ENCODE data around the gene SEC23B.

The SEC23B gene

GRCh38 chr20:18585134-18585533, 77.4 kb downstream of the SEC23B start:
- no peak for DNase-seq (ENCODE audit: low read depth in 1 of 2, low spot score in 1 of 2)

GRCh38 chr20:18587665-18588573, 80.2 kb downstream of the SEC23B start, which contains the start of gene DTD1:
Gene DTD1 (plus strand): TSS chr20:18588054. CDS start chr20:18588073, 19 bp downstream.
- peak; percentile 62 to 74 for DNase-seq (ENCODE audit: low read depth in 1 of 2, low spot score in 1 of 2)

DNA sequence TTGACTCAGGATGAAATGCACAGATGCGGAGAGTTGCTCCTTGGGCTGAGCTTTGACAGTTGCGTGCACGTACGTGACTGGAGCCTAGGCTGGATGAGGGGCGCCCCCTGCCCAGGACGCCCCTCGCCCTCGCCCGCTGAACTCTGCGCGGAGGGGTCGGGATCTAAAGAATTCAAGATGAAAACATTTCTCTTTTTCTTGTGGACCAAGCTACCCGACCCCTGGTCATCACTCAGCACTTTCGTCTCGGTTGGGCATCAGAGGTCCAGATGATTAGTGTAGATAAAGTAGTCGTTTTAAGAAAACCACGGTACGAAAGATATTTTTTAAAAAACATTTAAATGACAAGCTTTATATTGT, 80.8 kb downstream of the SEC23B start:
- DNase-seq (ENCODE audit: low read depth in 1 of 2, low spot score in 1 of 2) = no peak

DNA sequence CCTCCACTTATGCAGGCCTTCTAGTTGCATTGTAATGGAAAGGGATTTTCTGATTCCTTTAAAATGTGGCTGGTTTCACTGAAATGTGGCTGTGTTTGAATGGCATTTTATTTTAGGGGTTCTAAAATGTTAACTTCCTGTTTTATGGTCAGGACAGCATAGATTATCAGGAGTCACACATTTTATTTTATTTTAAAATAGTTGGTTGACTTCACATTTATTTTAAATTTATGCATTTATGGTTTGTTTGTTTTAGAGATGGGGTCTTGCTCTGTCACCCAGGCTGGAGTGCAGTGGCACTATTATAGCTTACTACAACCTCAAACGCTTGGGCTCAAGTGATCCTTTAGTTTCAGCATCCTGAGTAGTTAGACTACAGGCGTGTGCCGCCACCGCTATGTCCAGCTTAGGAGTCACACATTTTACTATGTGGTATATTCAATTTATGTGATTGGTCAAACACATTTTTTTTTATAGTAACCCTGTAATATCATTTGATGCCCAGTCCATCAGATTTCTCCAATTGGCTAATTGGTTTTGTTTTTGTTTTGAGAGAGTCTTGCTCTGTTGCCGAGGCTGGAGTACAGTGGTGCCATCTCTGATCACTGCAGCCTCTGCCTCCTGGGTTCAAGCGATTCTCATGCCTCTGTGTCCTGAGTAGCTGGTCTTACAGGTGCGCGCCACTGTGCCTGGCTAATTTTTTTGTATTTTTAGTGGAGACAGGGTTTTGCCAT, 82.4 kb downstream of the SEC23B start:
- no peak for DNase-seq (ENCODE audit: low read depth in 1 of 2, low spot score in 1 of 2)

GRCh38 chr20:18596270-18596669, 88.5 kb downstream of the SEC23B start:
- DNase-seq (ENCODE audit: low read depth in 1 of 2, low spot score in 1 of 2) = no peak

- DNase-seq (ENCODE audit: low read depth in 1 of 2, low spot score in 1 of 2) = no peak
These were observed 102.0 kb downstream of the SEC23B start for GRCh38 chr20:18609741-18610140.
